ENCODE data around the gene ZFPM1.

The ZFPM1 gene

GRCh38 chr16:88434353-88434690 is 18.8 kb upstream of the ZFPM1 start:
- DNase-seq (ENCODE audit: low spot score), result no peak
- no peaks in the 10 kb centered on the region for H3K9me3 Mint-ChIP-seq
- no peak overlapping the region for H3K27ac Mint-ChIP-seq
- H3K36me3 Mint-ChIP-seq (ENCODE audit: low read depth), result no peaks in the 10 kb centered on the region
- H3K4me3 Mint-ChIP-seq, result no peak overlapping the region
- H3K4me1 Mint-ChIP-seq (ENCODE audit: low read depth), result no peaks in the 10 kb centered on the region
- peaks cover 7% of the 10 kb centered on the region for H3K27me3 Mint-ChIP-seq (ENCODE audit: low read depth)

- H3K9me3 Mint-ChIP-seq, result no peaks in the 10 kb centered on the region
- H3K4me3 Mint-ChIP-seq, result no peak overlapping the region
- DNase-seq (ENCODE audit: low spot score), result no peak
- H3K4me1 Mint-ChIP-seq (ENCODE audit: low read depth), result no peaks in the 10 kb centered on the region
- H3K27me3 Mint-ChIP-seq (ENCODE audit: low read depth), result peaks cover 7% of the 10 kb centered on the region
- H3K27ac Mint-ChIP-seq, result no peak overlapping the region
- no peaks in the 10 kb centered on the region for H3K36me3 Mint-ChIP-seq (ENCODE audit: low read depth)
These were observed 18.3 kb upstream of the ZFPM1 start for GRCh38 chr16:88434746-88435145.

GRCh38 chr16:88435437-88436355 is 17.4 kb upstream of the ZFPM1 start:
- H3K36me3 Mint-ChIP-seq (ENCODE audit: low read depth), result no peaks in the 10 kb centered on the region
- no peak overlapping the region for H3K4me3 Mint-ChIP-seq
- no peak for DNase-seq (ENCODE audit: low spot score)
- peaks cover 7% of the 10 kb centered on the region for H3K27me3 Mint-ChIP-seq (ENCODE audit: low read depth)
- H3K9me3 Mint-ChIP-seq, result no peaks in the 10 kb centered on the region
- no peak overlapping the region for H3K27ac Mint-ChIP-seq
- H3K4me1 Mint-ChIP-seq (ENCODE audit: low read depth), result no peaks in the 10 kb centered on the region

GRCh38 chr16:88436796-88437195 is 16.3 kb upstream of the ZFPM1 start:
- peaks cover 2% of the 10 kb centered on the region for H3K27me3 Mint-ChIP-seq (ENCODE audit: low read depth)
- no peaks in the 10 kb centered on the region for H3K4me1 Mint-ChIP-seq (ENCODE audit: low read depth)
- no peak overlapping the region for H3K27ac Mint-ChIP-seq
- no peak overlapping the region for H3K4me3 Mint-ChIP-seq
- H3K9me3 Mint-ChIP-seq, result no peaks in the 10 kb centered on the region
- H3K36me3 Mint-ChIP-seq (ENCODE audit: low read depth), result no peaks in the 10 kb centered on the region
- no peak for DNase-seq (ENCODE audit: low spot score)

- Mint-ChIP-seq H3K4me3 (no peak overlapping the region), H3K36me3 (ENCODE audit: low read depth) (no peaks in the 10 kb centered on the region), H3K27me3 (ENCODE audit: low read depth) (no peaks in the 10 kb centered on the region), H3K27ac (no peak overlapping the region), H3K9me3 (no peaks in the 10 kb centered on the region), H3K4me1 (ENCODE audit: low read depth) (no peaks in the 10 kb centered on the region)
- peak; percentile 45 for DNase-seq (ENCODE audit: low spot score)
These were observed 15.6 kb upstream of the ZFPM1 start for GRCh38 chr16:88437367-88437964.

GRCh38 chr16:88438084-88438870 is 14.8 kb upstream of the ZFPM1 start:
- Mint-ChIP-seq H3K4me1 (ENCODE audit: low read depth) (no peaks in the 10 kb centered on the region), H3K4me3 (no peak overlapping the region), H3K27me3 (ENCODE audit: low read depth) (no peaks in the 10 kb centered on the region), H3K9me3 (no peaks in the 10 kb centered on the region), H3K27ac (no peak overlapping the region), H3K36me3 (ENCODE audit: low read depth) (no peaks in the 10 kb centered on the region)
- DNase-seq (ENCODE audit: low spot score), result no peak

- no peak for DNase-seq (ENCODE audit: low spot score)
- no peaks in the 10 kb centered on the region for H3K9me3 Mint-ChIP-seq
- H3K27ac Mint-ChIP-seq, result no peak overlapping the region
- no peaks in the 10 kb centered on the region for H3K4me1 Mint-ChIP-seq (ENCODE audit: low read depth)
- no peaks in the 10 kb centered on the region for H3K36me3 Mint-ChIP-seq (ENCODE audit: low read depth)
- no peaks in the 10 kb centered on the region for H3K27me3 Mint-ChIP-seq (ENCODE audit: low read depth)
- H3K4me3 Mint-ChIP-seq, result no peak overlapping the region
These were observed 14.1 kb upstream of the ZFPM1 start for GRCh38 chr16:88439016-88439415.

GRCh38 chr16:88439706-88440105 is 13.4 kb upstream of the ZFPM1 start:
- Mint-ChIP-seq H3K27me3 (ENCODE audit: low read depth) (no peaks in the 10 kb centered on the region), H3K27ac (no peak overlapping the region), H3K4me1 (ENCODE audit: low read depth) (no peaks in the 10 kb centered on the region), H3K9me3 (no peaks in the 10 kb centered on the region), H3K4me3 (no peak overlapping the region), H3K36me3 (ENCODE audit: low read depth) (no peaks in the 10 kb centered on the region)
- DNase-seq (ENCODE audit: low spot score), result no peak

GRCh38 chr16:88440111-88440510 is 13.0 kb upstream of the ZFPM1 start:
- no peak overlapping the region for H3K4me3 Mint-ChIP-seq
- H3K36me3 Mint-ChIP-seq (ENCODE audit: low read depth), result no peaks in the 10 kb centered on the region
- H3K4me1 Mint-ChIP-seq (ENCODE audit: low read depth), result no peaks in the 10 kb centered on the region

GRCh38 chr16:88440686-88441405 is 12.2 kb upstream of the ZFPM1 start:
- H3K4me1 Mint-ChIP-seq (ENCODE audit: low read depth), result no peaks in the 10 kb centered on the region
- H3K4me3 Mint-ChIP-seq, result no peak overlapping the region
- no peaks in the 10 kb centered on the region for H3K36me3 Mint-ChIP-seq (ENCODE audit: low read depth)
- no peaks in the 10 kb centered on the region for H3K27me3 Mint-ChIP-seq (ENCODE audit: low read depth)
- H3K27ac Mint-ChIP-seq, result no peak overlapping the region
- no peaks in the 10 kb centered on the region for H3K9me3 Mint-ChIP-seq
- no peak for DNase-seq (ENCODE audit: low spot score)

More at GRCh38 chr16:88440111-88440510, 13.0 kb upstream of the ZFPM1 start:
- H3K9me3 Mint-ChIP-seq, result no peaks in the 10 kb centered on the region
- H3K27me3 Mint-ChIP-seq (ENCODE audit: low read depth), result no peaks in the 10 kb centered on the region
- DNase-seq (ENCODE audit: low spot score), result no peak
- H3K27ac Mint-ChIP-seq, result no peak overlapping the region

- DNase-seq (ENCODE audit: low spot score), result no peak
- H3K27ac Mint-ChIP-seq, result no peak overlapping the region
- H3K36me3 Mint-ChIP-seq (ENCODE audit: low read depth), result no peaks in the 10 kb centered on the region
- H3K4me1 Mint-ChIP-seq (ENCODE audit: low read depth), result no peaks in the 10 kb centered on the region
- H3K9me3 Mint-ChIP-seq, result no peaks in the 10 kb centered on the region
- no peak overlapping the region for H3K4me3 Mint-ChIP-seq
- no peaks in the 10 kb centered on the region for H3K27me3 Mint-ChIP-seq (ENCODE audit: low read depth)
These were observed 11.6 kb upstream of the ZFPM1 start for GRCh38 chr16:88441460-88441859.

GRCh38 chr16:88442383-88442726 is 10.7 kb upstream of the ZFPM1 start:
- H3K4me3 Mint-ChIP-seq, result no peak overlapping the region
- no peak for DNase-seq (ENCODE audit: low spot score)
- no peaks in the 10 kb centered on the region for H3K36me3 Mint-ChIP-seq (ENCODE audit: low read depth)
- peaks cover under 1% of the 10 kb centered on the region for H3K27me3 Mint-ChIP-seq (ENCODE audit: low read depth)
- H3K9me3 Mint-ChIP-seq, result no peaks in the 10 kb centered on the region
- H3K4me1 Mint-ChIP-seq (ENCODE audit: low read depth), result no peaks in the 10 kb centered on the region
- H3K27ac Mint-ChIP-seq, result no peak overlapping the region

- Mint-ChIP-seq H3K4me3 (no peak overlapping the region), H3K36me3 (ENCODE audit: low read depth) (no peaks in the 10 kb centered on the region), H3K9me3 (no peaks in the 10 kb centered on the region), H3K27ac (no peak overlapping the region), H3K27me3 (ENCODE audit: low read depth) (peaks cover 7% of the 10 kb centered on the region), H3K4me1 (ENCODE audit: low read depth) (no peaks in the 10 kb centered on the region)
- peak; percentile 69 for DNase-seq (ENCODE audit: low spot score)
These were observed 10.1 kb upstream of the ZFPM1 start for GRCh38 chr16:88442727-88443576.

All from T-helper 2 cell treated with Interferon-gamma antibody and Interleukin-4, amounts not matched to agents 5 μg/mL and 100 μg/mL, for 36 hours (primary cell).